HG03457 (cell line): ENCODE data around the gene CSRP3.
"Not testable (repeated sequence)": the region's sequence is repeated elsewhere in the genome, so short reads cannot be mapped to it uniquely, and the experiment has no call there.

Experiments used
- ATAC-seq: cut with Tn5 transposase; IDR thresholded peaks from one replicate; pipeline ENCODE4 v1.9.1; 2021; ENCODE audit warnings: moderate number of reproducible peaks; ENCODE audit not compliant: unreplicated experiment

CSRP3 gene

DNA sequence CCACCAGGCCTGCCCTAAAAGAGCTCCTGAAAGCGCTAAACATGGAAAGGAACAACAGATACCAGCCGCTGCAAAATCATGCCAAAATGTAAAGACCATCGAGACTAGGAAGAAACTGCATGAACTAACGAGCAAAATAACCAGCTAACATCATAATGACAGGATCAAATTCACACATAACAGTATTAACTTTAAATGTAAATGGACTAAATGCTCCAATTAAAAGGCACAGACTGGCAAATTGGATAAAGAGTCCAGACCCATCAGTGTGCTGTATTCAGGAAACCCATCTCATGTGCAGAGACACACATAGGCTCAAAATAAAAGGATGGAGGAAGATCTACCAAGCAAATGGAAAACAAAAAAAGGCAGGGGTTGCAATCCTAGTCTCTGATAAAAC is 64.9 kb downstream of the CSRP3 start:
- ATAC-seq: not testable (repeated sequence)

DNA sequence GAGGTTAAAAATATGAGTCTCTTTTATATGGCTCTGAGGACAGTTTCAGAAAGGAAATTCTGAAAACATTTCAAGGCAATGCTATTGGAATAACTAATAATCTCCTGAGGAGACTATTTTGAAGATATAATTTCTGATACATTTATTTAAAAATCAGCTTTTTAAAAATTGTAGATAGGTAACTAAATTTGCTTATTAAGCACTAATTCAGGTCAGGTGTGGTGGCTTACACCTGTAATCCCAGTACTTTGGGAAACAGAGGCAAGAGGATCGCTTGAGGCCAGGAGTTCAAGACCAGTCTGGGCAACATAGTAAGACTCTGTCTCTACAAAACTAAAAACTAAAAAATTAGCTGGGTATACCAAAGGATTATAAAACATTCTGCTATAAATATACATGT is 67.8 kb downstream of the CSRP3 start:
- ATAC-seq: no peak
